PC-3 (cell line): ENCODE results near the gene FPR3. TPM values are rescaled to one million over a fixed set of nuclear protein-coding genes. Genes with fewer than 3 reads are reported as not detected.

Source experiments
- ATAC-seq: fragments of 200-7000 bp; cut with Tn5 transposase; 2 replicates; pipeline ENCODE4 v1.9.1; 2020; ENCODE audit warnings: mild to moderate bottlenecking, moderate library complexity
- BruUV-seq: library from RNA; stranded (reverse); fragments of 400-500 nt; replicated peaks from 2 replicates; lab custom pipeline; 2021; lab: Mats Ljungman, UMichigan
- CTCF ChIA-PET: fragments of 300-600 bp; sonication (Branson Sonifier 250); formaldehyde crosslinking; loops from one replicate; lab custom pipeline; 2022; ENCODE audit warnings: antibody characterized with exemption; lab: Charles Lee
- POLR2A ChIA-PET: fragments of 300-600 bp; sonication (Branson Sonifier 250); formaldehyde crosslinking; loops from one replicate; lab custom pipeline; 2022; ENCODE audit warnings: antibody characterized with exemption; ENCODE audit not compliant: unreplicated experiment; lab: Charles Lee
- DNase-seq: peaks from one replicate; pipeline ENCODE4 v3.0.0-alpha.2; 2015
- H2AFZ ChIP-seq: fragments of 300-600 bp; sonication (generic); 2 replicates; pipeline ENCODE4 v1.6.0; 2016; ENCODE audit warnings: antibody characterized with exemption, low read length
- H3F3A ChIP-seq: fragments of 300-600 bp; sonication (generic); one replicate; pipeline ENCODE4 v1.6.0; 2017; ENCODE audit warnings: antibody characterized with exemption, low read length, control low read depth, mild to moderate bottlenecking; ENCODE audit not compliant: unreplicated experiment
- H3K27ac ChIP-seq: fragments of 300-600 bp; sonication (generic); 2 replicates; pipeline ENCODE4 v1.5.1; 2016; ENCODE audit warnings: mild to moderate bottlenecking, low read length
- H3K27me3 ChIP-seq: fragments of 300-600 bp; sonication (generic); 2 replicates; pipeline ENCODE4 v1.6.1; 2016; ENCODE audit warnings: low read length, mixed read lengths
- H3K36me3 ChIP-seq: fragments of 300-600 bp; sonication (generic); 2 replicates; pipeline ENCODE4 v1.6.1; 2016; ENCODE audit warnings: low read depth, mixed run types, low read length, mixed read lengths
- H3K4me1 ChIP-seq: fragments of 300-600 bp; sonication (generic); 2 replicates; pipeline ENCODE4 v1.5.1; 2016; ENCODE audit warnings: low read length; ENCODE audit not compliant: insufficient read depth
- H3K4me2 ChIP-seq: fragments of 300-600 bp; sonication (generic); 2 replicates; pipeline ENCODE4 v1.6.0; 2016; ENCODE audit warnings: low read length
- H3K4me3 ChIP-seq: fragments of 300-600 bp; sonication (generic); 2 replicates; pipeline ENCODE4 v1.5.1; 2016; ENCODE audit warnings: mild to moderate bottlenecking, low read length, mixed read lengths
- H3K79me2 ChIP-seq: fragments of 300-600 bp; sonication (generic); 2 replicates; pipeline ENCODE4 v1.6.1; 2017; ENCODE audit warnings: low read length, mixed read lengths
- H3K9ac ChIP-seq: fragments of 300-600 bp; sonication (generic); 2 replicates; pipeline ENCODE4 v1.6.0; 2016; ENCODE audit warnings: mild to moderate bottlenecking, low read length
- H3K9me2 ChIP-seq: fragments of 300-600 bp; sonication (generic); replicated peaks from 2 replicates; pipeline ENCODE4 v1.6.1; 2016; ENCODE audit warnings: mixed run types, low read length, mixed read lengths
- H3K9me3 ChIP-seq: fragments of 300-600 bp; sonication (generic); 2 replicates; pipeline ENCODE4 v1.6.1; 2016; ENCODE audit warnings: low read length, mixed read lengths
- H4K20me1 ChIP-seq: fragments of 300-600 bp; sonication (generic); 2 replicates; pipeline ENCODE4 v1.6.1; 2016; ENCODE audit warnings: low read length, mixed read lengths
- EZH2 ChIP-seq: fragments of 300-600 bp; sonication (generic); IDR thresholded peaks from one replicate; pipeline ENCODE4 v1.6.1; 2017; ENCODE audit warnings: antibody characterized with exemption, mild to moderate bottlenecking, low read length; ENCODE audit not compliant: unreplicated experiment
- EZH2phosphoT487 ChIP-seq: fragments of 300-600 bp; sonication (generic); IDR thresholded peaks from 2 replicates; pipeline ENCODE4 v1.6.1; 2018; ENCODE audit warnings: mild to moderate bottlenecking, antibody characterized with exemption, low read length, borderline replicate concordance
- intact Hi-C: fragments of 100-400 bp; cut with micrococcal nuclease; formaldehyde crosslinking; loops from 2 replicates; pipeline ENCODE4 v1.9.0; 2023
- total RNA-seq: library from RNA; depleted of rRNA; stranded (reverse); fragments of >200 nt; gene quantifications from 2 replicates; pipeline ENCODE4 v1.2.3, GENCODE V29; 2014
- TF ChIP-seq, protein P1 (sequence below): fragments of 300-600 bp; sonication (generic); conservative IDR thresholded peaks from 2 replicates; pipeline ENCODE4 v1.5.1; 2017; ENCODE audit warnings: antibody characterized with exemption, low read depth, mild to moderate bottlenecking, low read length

FPR3 gene
- total RNA-seq, 1 experiment from 2014 or later, result 0.26 TPM

DNA sequence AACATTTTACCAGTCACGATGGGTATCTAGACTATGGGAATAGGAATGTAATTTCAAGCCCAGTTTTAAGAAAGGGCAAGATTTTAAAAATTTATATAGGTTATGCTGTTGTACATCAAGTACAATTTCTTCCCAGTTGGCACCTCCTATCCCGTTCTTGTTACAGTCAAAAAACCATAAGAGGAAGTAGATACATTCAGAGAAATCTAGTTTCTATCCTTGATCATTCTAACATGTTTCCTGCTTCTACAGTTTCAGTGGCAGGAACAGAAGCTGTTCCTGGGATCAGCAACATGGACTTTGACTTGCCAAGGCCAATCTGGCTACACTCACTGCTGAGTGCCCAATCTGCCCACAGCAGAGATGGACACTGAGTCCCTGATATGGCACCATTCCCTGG lies 14.7 kb upstream of the FPR3 start:
- Histone ChIP-seq H3K4me2 (no peak overlapping the region), H3K4me3 (no peak overlapping the region), H3K9me2 (no peaks in the 10 kb centered on the region), H3K4me1 (peaks cover 16% of the 10 kb centered on the region), H3K27ac (no peak overlapping the region), H3K9ac (no peak overlapping the region), H3F3A (no peaks in the 10 kb centered on the region), H3K79me2 (no peaks in the 10 kb centered on the region), H2AFZ (no peak overlapping the region), H3K9me3 (no peaks in the 10 kb centered on the region), H4K20me1 (no peaks in the 10 kb centered on the region), H3K36me3 (no peaks in the 10 kb centered on the region), H3K27me3 (peaks cover 18% of the 10 kb centered on the region; the same call in 1 of the 2 replicates)
- DNase-seq (no peak), ATAC-seq (no peak)
- CTCF ChIA-PET, result no interaction called here
- intact Hi-C loops, result no loop called here
- POLR2A ChIA-PET, result no interaction called here
- no TSS peak for BruUV-seq
- TF ChIP-seq EZH2 (no peak), EZH2phosphoT487 (no peak)
- TF ChIP-seq, protein P1, sequence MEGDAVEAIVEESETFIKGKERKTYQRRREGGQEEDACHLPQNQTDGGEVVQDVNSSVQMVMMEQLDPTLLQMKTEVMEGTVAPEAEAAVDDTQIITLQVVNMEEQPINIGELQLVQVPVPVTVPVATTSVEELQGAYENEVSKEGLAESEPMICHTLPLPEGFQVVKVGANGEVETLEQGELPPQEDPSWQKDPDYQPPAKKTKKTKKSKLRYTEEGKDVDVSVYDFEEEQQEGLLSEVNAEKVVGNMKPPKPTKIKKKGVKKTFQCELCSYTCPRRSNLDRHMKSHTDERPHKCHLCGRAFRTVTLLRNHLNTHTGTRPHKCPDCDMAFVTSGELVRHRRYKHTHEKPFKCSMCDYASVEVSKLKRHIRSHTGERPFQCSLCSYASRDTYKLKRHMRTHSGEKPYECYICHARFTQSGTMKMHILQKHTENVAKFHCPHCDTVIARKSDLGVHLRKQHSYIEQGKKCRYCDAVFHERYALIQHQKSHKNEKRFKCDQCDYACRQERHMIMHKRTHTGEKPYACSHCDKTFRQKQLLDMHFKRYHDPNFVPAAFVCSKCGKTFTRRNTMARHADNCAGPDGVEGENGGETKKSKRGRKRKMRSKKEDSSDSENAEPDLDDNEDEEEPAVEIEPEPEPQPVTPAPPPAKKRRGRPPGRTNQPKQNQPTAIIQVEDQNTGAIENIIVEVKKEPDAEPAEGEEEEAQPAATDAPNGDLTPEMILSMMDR, result no peak

DNA sequence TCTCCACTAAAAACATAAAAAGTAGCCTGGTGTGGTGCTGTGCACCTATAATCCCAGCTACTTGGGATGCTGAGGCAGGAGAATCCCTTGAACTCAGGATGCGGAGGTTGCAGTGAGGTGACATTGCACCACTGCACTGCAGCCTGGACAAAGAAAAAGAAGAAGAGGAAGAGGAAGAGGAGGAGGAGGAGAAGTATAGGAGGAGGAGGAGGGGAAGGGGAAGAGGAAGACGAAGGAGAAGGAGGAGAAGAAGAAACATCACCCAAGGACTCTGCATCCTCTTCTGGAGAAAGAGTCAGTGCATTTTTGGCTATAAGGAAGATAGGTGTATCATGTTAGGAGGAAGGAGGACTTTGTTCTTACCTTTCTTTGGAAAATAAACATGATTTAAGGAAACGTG lies 13.0 kb upstream of the FPR3 start:
- no peak overlapping the region for H3K4me3 ChIP-seq
- H3K27me3 ChIP-seq, result peaks cover 18% of the 10 kb centered on the region; the same call in 1 of the 2 replicates
- H3K27ac ChIP-seq, result no peak overlapping the region
- no peak overlapping the region for H3K9ac ChIP-seq
- ChIA-PET POLR2A (no interaction called here), CTCF (no interaction called here)
- H3K9me2 ChIP-seq, result no peaks in the 10 kb centered on the region
- no peak for DNase-seq
- H3K9me3 ChIP-seq, result no peaks in the 10 kb centered on the region
- no peaks in the 10 kb centered on the region for H4K20me1 ChIP-seq
- no peak overlapping the region for H3K4me2 ChIP-seq
- ATAC-seq, result no peak
- H2AFZ ChIP-seq, result no peak overlapping the region
- no TSS peak for BruUV-seq
- no peaks in the 10 kb centered on the region for H3K79me2 ChIP-seq
- intact Hi-C loops, result no loop called here
- TF ChIP-seq, protein P1, result no peak
- TF ChIP-seq EZH2, result no peak
- peaks cover 20% of the 10 kb centered on the region for H3K4me1 ChIP-seq
- H3K36me3 ChIP-seq, result no peaks in the 10 kb centered on the region
- H3F3A ChIP-seq, result no peaks in the 10 kb centered on the region

DNA sequence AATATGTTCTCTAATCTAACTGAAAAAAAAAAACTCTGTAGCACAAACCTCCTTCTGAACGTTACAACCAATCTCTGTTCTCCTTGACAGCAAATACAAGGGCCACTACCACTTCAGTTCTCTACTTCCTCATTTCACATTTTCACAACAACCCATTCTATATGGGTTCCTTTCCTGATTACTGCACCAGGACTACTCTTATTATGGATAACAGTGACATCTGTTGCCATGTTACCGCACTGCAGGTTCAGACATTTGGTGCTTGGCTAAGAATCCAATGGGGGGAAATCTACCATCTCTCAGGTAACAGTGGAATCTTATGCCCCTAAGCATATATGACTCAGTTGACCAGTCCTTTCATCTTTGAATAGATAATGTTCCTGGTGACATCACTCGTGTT lies 11.6 kb upstream of the FPR3 start:
- no peaks in the 10 kb centered on the region for H3K79me2 ChIP-seq
- H3K27me3 ChIP-seq, result peaks cover 18% of the 10 kb centered on the region; the same call in 1 of the 2 replicates
- intact Hi-C loops, result no loop called here
- H3K4me2 ChIP-seq, result no peak overlapping the region
- peak; percentile 72 for DNase-seq
- H2AFZ ChIP-seq, result no peak overlapping the region
- POLR2A ChIA-PET, result no interaction called here
- CTCF ChIA-PET, result no interaction called here
- no peak overlapping the region for H3K27ac ChIP-seq
- H3K9ac ChIP-seq, result no peak overlapping the region
- no TSS peak for BruUV-seq
- no peak overlapping the region for H3K4me3 ChIP-seq
- no peaks in the 10 kb centered on the region for H3F3A ChIP-seq
- H3K9me3 ChIP-seq, result no peaks in the 10 kb centered on the region
- H3K9me2 ChIP-seq, result no peaks in the 10 kb centered on the region
- TF ChIP-seq EZH2phosphoT487, result no peak
- TF ChIP-seq, protein P1, result peak; percentile 73
- peaks cover 22% of the 10 kb centered on the region for H3K4me1 ChIP-seq
- no peaks in the 10 kb centered on the region for H3K36me3 ChIP-seq
- no peaks in the 10 kb centered on the region for H4K20me1 ChIP-seq
- ATAC-seq, result peak; percentile 74
